IPS-18c (cell line): Measurements from ENCODE around the gene EID3.
"Not testable (repeated sequence)": the region's sequence is repeated elsewhere in the genome, so short reads cannot be mapped to it uniquely, and the experiment has no call there.

Source experiments
- H3K4me3 ChIP-seq: 2 replicates; pipeline ENCODE4 v1.7.0; 2013; ENCODE audit warnings: low read depth, mild to moderate bottlenecking, low read length, moderate library complexity; ENCODE audit not compliant: insufficient read depth
- H3K9me3 ChIP-seq: one replicate; pipeline ENCODE4 v1.6.1; 2013; ENCODE audit warnings: mild to moderate bottlenecking, low read length, moderate library complexity; ENCODE audit not compliant: control insufficient read depth, insufficient read depth

EID3 gene

DNA sequence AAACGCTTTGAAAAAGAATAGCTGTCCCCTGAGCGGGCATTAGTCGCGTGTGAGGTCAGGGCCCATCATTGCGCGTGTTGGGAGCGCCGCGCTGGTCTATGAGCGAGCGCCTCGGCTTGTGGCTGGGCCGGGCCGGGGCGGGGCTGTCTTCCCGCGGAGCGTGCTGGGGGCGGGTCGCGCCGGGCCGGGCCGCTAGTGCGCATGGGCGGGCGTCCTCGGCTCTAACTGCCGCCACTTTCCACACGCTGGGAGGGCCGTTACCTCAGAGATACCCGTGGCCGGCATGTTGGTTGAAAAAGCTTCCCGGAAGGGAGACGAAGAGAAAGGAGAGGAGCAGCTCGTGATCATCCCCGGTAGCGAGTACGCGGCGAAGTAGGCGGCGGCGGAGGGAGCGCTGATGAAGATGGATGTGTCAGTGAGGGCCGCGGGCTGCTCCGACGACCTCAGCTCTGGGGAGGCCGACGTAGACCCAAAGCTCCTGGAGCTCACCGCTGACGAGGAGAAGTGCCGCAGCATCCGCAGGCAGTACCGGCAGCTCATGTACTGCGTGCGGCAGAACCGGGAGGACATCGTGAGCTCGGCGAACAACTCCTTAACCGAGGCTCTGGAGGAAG lies at the start of gene EID3:
TSS of gene EID3 (plus strand) at position 202 of the 614 bp plus-strand sequence. CDS start at position 398, 196 bp downstream.
- Histone ChIP-seq H3K9me3 (peaks cover 4% of the 10 kb centered on the region), H3K4me3 (peak within 1 kb of the TSS; percentile 49)

DNA sequence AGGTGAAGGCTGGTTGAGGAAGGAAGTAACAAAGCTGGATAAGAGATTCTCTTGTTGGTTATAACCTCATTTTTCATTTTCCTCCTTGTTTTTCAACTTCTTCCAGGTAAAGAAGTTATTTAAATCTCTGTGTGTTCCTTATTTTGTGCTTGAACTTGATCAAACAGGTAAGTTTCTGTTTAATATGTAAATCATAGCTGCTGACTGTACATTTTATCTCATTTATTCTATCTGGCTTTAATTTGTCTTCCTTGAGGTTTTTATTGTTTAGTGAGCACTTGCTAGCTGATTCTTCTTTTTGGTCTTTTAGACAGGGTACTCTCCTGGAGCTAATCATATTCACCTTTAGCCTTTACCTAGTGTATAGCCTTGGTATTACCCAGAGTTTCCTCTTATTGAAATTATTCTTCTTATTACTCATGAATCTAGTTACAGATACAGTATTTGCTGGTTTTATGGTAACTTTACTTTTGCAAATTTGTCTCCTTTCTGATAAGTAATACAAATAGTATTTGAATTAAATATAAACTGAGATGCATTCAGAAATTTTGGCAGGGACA lies 45.5 kb upstream of the EID3 start:
- no peaks in the 10 kb centered on the region for H3K9me3 ChIP-seq
- no peak overlapping the region for H3K4me3 ChIP-seq

DNA sequence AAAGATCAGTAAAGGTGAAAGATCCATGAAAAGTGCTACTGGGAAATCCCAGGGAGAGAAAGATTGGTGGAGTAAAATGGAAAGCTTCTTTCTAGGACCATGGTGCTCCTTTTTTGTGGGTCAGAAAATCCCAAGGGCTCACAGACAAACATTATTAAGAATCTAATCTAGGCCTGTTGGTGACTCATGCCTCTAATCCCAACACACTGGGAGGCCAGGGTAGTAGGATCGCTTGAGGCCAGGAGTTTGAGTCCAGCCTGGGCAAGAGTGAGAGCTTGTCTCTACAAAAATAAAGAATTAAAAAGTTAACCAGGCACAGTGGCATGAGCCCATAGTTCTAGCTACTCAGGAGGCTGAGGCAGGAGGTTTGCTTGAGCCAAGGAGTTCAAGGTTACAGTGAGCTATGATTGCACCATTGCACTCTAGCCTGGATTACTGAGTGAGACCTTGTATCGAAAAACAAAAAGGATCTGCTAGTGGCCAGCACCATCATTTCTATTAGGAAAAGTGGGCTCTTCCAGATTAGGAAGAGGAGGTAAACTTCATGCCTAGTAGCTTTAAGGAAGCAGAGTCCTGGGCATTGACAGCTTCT lies 45.0 kb upstream of the EID3 start:
- Histone ChIP-seq H3K4me3 (no peak overlapping the region), H3K9me3 (no peaks in the 10 kb centered on the region)

DNA sequence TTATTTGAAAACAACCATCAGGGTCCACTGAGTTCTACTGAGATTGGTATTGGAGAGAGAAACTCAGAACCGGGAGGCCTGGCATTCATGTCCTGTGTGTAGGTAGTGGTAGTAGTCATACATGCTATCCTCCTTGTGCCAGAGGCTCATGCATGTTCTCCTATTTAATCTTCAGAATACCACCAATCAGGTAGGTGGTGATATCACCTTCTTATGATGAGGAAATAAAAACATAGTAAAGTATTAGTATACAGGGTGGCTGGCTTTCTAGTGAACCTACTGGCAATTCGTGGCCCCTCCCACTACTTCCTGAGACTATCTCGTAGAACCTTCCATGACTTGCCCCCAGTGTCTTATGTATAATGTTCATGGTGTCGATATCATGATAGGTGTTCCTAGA lies 40.5 kb upstream of the EID3 start:
- Histone ChIP-seq H3K9me3 (no peaks in the 10 kb centered on the region), H3K4me3 (no peak overlapping the region)

DNA sequence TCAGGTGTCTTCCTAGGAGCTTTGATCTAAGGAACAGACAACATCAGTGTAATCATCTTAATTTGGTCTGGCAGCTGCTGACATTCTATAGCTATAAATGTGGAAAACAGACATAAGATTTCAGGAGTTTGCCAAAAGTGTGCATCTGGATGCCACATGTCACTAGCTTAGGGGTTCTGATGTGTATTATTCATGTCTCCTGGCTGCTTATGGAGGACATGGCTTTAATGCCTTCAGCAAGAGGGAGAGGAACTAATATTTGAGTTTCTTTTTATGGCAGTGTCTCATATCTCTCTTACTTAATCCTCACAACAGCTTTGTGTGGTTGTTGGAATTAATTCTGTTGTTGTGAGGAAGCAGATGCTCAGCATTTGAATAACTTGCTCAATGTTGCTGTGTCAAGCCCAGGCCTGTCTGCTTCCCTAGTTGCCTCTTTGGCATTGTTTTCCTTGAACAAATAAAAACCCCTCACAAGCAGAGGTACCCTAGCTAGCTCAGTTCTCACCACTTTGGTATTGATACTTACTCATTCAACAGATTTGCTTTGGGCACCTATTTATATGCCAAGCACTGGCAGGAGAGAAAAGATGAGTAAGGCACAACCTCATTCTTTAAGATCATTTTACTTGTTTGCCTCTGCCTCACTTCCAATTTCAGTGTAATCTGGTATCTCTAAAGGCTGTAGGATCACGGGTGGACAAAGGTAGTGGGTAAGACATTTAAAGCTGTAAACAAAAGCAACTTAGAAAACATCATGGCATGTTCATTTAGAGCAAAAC lies 39.8 kb upstream of the EID3 start:
- H3K4me3 ChIP-seq, result no peak overlapping the region
- no peaks in the 10 kb centered on the region for H3K9me3 ChIP-seq

DNA sequence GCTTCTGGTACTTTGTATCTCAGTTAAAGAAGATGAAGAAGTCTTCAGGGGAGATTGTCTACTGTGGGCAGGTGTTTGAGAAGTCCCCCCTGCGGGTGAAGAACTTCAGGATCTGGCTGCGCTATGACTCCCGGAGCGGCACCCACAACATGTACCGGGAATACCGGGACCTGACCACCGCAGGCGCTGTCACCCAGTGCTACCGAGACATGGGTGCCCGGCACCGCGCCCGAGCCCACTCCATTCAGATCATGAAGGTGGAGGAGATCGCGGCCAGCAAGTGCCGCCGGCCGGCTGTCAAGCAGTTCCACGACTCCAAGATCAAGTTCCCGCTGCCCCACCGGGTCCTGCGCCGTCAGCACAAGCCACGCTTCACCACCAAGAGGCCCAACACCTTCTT lies 38.1 kb upstream of the EID3 start:
- H3K4me3 ChIP-seq, H3K9me3 ChIP-seq: not testable (repeated sequence)

DNA sequence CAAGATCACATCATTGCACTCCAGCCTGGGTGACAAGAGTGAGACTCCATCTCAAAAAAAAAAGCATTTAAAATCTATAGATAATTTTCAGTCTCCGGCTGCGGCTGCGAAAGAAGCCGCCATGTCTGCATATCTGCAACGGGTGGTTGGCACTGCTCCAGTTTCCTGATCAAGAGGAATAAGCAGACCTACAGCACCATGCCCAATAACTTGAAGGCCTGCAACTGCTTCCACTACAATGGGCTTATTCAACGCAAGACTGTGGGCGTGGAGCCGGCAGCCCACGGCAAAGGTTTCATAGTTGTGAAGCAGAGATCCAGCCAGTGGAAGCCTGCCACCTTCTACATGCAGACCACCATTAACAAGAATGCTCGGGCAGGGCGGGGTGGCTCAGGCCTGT lies 30.6 kb upstream of the EID3 start:
- no peak overlapping the region for H3K4me3 ChIP-seq

DNA sequence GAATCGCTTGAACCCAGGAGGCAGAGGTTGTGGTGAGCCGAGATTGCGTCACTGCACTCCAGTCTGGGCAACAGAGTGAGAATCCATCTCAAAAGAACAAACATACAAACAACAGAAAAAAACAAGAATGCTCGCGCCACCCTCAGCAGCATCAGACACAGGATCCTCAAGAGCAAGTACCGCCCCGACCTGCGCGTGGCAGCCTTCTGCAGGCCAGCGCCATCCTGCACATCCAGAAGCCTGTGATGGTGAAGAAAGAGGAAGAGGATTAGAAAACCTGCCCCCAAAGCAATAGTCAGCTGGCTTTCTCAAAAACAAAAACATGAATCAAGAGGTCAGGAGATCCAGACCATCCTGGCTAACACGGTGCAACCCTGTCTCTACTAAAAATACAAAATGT lies 30.0 kb upstream of the EID3 start:
- no peak overlapping the region for H3K4me3 ChIP-seq

More for the DNA sequence above, 30.6 kb upstream of the EID3 start:
- H3K9me3 ChIP-seq, result no peaks in the 10 kb centered on the region

DNA sequence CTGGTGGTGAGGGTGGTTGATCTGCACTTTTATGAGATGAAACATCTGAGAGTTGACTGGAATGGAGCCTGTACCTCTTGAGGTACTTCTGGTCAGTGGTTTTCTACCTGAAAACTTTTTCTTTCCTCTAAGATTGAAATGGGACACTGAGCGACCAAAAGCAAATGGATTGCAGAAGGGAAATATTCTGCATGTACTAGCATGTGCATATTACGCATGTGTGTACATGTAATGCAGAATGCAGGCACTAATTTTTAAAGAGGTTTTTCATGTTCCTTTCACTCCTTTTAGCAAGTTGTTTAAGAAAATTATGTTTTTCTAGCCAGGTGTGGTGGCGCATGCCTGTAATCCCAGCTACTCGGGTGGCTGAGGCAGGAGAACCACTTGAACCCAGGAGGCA lies 28.7 kb upstream of the EID3 start:
- Histone ChIP-seq H3K4me3 (no peak overlapping the region), H3K9me3 (no peaks in the 10 kb centered on the region)

More for the DNA sequence above, 30.0 kb upstream of the EID3 start:
- H3K9me3 ChIP-seq, result no peaks in the 10 kb centered on the region

DNA sequence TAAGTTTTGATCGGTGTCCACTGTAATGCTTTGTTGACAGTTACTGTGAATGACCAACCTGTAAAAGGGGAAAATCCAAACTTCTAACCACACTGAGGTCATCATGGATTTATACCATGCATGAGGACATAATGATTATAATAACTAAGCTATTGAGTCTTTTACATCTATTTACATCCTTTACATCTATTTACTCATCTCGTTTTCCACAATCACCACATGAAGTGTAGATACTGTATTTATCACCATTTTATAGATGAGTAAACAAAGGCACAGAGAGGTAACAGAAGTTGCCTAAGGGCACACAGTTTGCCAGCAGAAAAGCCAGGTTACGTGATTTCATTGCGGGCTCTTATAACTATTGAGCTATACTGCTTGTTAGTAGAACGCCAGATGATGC lies 27.9 kb upstream of the EID3 start:
- no peaks in the 10 kb centered on the region for H3K9me3 ChIP-seq
- no peak overlapping the region for H3K4me3 ChIP-seq

DNA sequence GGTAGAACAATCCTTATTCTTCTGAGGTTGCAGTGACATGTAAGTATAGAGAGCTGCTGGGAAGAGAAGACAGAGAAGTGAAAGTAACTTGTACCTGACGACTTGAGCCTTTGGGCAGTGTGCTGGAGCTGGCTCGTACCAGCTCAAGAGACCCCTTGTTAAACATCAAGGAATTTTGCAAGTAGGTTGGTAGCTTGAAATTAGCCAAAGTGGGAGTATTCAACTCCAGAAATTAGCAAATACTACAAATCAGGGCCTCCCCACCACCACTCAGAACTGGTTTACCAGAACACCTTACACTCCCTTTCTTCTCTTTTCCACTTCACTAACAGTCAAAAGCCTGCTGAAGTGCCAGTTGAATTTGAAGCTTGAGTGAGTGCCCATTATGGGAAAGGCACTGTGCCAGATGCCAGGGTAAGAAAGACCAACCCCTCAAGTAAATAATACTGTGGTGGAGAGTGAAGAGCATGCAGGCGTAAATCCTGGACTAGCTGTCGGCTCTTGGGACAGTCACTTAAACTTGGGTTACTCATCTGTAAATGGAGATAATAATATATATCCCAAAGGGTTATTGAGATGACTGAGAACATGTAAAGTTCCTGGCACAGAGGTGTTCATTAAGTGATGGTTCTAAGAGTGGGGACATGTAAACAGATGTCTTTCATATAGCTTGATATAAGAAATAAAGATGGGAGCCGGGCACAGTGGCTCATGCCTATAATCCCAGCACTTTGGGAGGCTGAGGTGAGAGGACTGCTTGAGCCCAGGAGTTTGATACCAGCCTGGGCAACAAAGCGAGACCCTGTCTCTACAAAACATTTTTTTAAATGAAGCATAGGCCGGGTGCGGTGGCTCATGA lies 27.0 kb upstream of the EID3 start:
- H3K9me3 ChIP-seq, result no peaks in the 10 kb centered on the region
- no peak overlapping the region for H3K4me3 ChIP-seq

DNA sequence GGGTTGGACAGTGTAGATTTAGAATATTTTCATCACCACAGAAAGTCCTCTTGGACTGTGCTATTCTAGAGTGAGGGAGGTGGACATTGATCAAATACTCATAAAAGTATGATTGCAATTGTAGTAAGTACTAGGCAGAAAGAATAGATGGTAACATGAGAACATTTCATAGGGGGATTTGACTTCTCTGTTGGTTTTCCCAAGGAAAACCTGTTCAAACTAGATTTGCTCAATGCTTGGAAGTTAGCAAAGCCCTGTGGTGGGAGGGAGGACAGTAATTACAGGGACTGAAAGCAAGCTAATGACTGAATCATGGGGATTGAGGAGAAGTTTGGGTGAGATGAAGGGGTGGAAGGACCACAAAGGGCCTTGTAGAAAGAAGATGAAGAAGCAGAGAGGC lies 24.4 kb upstream of the EID3 start:
- peaks cover 4% of the 10 kb centered on the region for H3K9me3 ChIP-seq
- H3K4me3 ChIP-seq, result no peak overlapping the region

DNA sequence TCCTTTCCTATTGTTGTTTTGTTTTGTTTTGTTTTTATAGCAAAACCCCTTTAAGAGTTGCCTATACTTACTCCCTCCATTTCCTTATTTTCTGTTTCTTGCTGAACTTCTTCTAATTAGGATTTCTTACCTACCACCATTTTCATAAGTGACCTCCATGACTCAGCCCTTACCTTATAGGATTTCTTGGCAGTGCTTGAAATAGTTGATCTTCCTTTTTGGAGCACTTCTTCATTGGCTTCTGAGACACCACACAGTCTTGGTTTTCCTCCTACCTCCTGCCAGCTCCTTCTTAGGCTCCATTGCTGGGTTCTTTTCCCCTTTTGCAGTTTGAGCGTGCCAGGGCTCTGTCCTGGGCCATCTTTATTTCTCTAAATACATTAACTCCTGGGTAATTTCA lies 23.4 kb upstream of the EID3 start:
- H3K9me3 ChIP-seq, result peaks cover 4% of the 10 kb centered on the region
- no peak overlapping the region for H3K4me3 ChIP-seq

DNA sequence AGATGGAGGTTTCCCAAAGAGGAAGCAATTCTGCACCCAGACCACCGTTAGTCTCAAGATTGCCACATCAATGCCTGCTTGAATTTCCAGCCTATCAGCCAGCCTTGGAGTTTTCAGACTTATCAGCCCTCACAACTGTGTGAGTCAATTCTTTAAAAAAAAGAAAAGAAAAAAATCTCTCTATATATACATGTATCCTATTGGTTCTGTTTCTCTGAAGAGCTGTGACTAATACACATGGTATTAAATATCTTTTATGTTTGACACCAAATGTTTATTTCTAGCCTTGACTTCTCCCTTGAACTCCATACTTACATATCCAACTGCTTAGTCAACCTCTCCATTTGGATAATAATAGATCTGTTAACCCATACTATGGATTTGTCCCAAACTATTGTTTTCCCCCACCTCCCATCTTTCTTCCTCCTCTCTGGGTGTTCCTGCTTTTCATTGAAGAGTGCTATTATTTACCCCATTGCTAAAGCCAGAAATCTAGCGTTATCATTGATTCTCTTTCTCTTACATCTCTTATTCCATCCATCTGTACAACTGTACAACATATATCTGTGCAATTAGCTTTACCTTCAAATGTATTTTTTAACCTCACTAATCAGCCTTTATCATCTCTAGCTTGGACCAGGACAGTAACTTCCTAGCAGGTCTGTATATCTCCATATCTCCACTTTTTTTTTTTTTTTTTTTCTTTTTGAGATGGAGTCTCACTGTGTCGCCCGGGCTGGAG lies 22.7 kb upstream of the EID3 start:
- Histone ChIP-seq H3K9me3 (peaks cover 4% of the 10 kb centered on the region), H3K4me3 (no peak overlapping the region)

DNA sequence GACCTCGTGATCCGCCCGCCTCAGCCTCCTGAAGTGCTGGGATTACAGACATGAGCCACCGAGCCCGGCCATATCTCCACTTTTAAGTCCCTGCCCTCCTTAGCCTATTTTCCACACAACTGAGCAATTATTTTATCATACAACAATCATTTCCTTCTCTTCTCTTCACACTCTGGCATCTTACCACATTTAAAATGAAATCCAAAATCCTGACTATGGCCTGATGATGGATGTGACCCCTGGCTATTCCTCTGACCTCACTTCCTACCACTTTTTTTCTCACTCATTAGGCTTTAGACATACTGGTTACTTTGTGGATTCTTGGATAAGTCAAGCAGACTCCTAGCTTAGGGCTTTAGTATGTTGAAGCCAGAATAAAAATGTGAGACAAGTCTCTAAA lies 21.9 kb upstream of the EID3 start:
- Histone ChIP-seq H3K9me3 (peaks cover 4% of the 10 kb centered on the region), H3K4me3 (no peak overlapping the region)

DNA sequence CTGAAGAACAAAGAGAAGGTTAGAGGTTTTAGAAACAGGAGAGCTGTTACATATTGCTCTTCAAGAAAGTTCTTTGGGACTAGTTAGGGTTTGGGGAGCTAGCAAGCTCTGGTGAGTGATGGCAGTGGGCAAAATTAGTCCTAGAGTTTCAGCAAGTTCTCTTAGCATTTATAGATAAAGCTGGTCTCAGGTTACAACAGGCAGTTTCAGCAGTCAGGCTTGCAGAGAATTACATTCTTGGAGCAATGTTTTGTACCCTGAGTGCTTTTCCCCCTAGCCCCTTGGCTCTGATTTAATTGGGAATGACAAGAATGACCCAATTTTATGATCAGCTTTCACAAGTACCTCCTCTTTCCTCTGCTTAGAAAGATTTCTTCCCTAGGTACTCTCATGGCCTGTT lies 21.4 kb upstream of the EID3 start:
- no peak overlapping the region for H3K4me3 ChIP-seq
- peaks cover 4% of the 10 kb centered on the region for H3K9me3 ChIP-seq
